Measurements from ENCODE around the gene MVB12B.
A peak's percentile ranks its signal among the peaks of the same experiment; 100 is the strongest.

MVB12B gene

GRCh38 chr9:126331964-126332748, 5.5 kb downstream of the MVB12B start:
- no peak for DNase-seq

- no peak for DNase-seq
Observed at GRCh38 chr9:126334721-126335621, 8.3 kb downstream of the MVB12B start.

- peak; percentile 33 for DNase-seq
Observed at GRCh38 chr9:126335837-126336735, 9.5 kb downstream of the MVB12B start.

GRCh38 chr9:126336736-126337325, 10.2 kb downstream of the MVB12B start:
- DNase-seq = no peak

GRCh38 chr9:126337729-126338372, 11.2 kb downstream of the MVB12B start:
- DNase-seq = peak; percentile 87

- DNase-seq = no peak
Observed at GRCh38 chr9:126338945-126339344, 12.3 kb downstream of the MVB12B start.

- DNase-seq = no peak
Observed at GRCh38 chr9:126341426-126341825, 14.8 kb downstream of the MVB12B start.

GRCh38 chr9:126341902-126342301, 15.3 kb downstream of the MVB12B start:
- no peak for DNase-seq

- DNase-seq = no peak
Observed at GRCh38 chr9:126342621-126343031, 16.0 kb downstream of the MVB12B start.

GRCh38 chr9:126343271-126343700, 16.7 kb downstream of the MVB12B start:
- DNase-seq = no peak

- no peak for DNase-seq
Observed at GRCh38 chr9:126346031-126346430, 19.4 kb downstream of the MVB12B start.

- no peak for DNase-seq
Observed at GRCh38 chr9:126347093-126347492, 20.5 kb downstream of the MVB12B start.

- peak; percentile 43 for DNase-seq
Observed at GRCh38 chr9:126347911-126348760, 21.5 kb downstream of the MVB12B start.

GRCh38 chr9:126348911-126349550, 22.4 kb downstream of the MVB12B start:
- no peak for DNase-seq

- DNase-seq = no peak
Observed at GRCh38 chr9:126354887-126355770, 28.5 kb downstream of the MVB12B start.

GRCh38 chr9:126357074-126357473, 30.4 kb downstream of the MVB12B start:
- DNase-seq = no peak

- DNase-seq = no peak
Observed at GRCh38 chr9:126360073-126360472, 33.4 kb downstream of the MVB12B start.

GRCh38 chr9:126361810-126362238, 35.2 kb downstream of the MVB12B start:
- no peak for DNase-seq

- DNase-seq = no peak
Observed at GRCh38 chr9:126363250-126363649, 36.6 kb downstream of the MVB12B start.
